Uterus (tissue), 4 donors: ENCODE results near the gene NOL4L. TPM values are rescaled to one million over a fixed set of nuclear protein-coding genes. Genes with fewer than 3 reads are reported as not detected.
A peak's percentile ranks its signal among the peaks of the same experiment; 100 is the strongest.

ENCODE experiments used
- DNase-seq, 2 donors: peaks; one replicate each; pipeline ENCODE4 v3.0.0-alpha.2; 2019 to 2020
- H3K27ac ChIP-seq, 2 donors: fragments of 200-600 bp; sonication (generic); 1 replicate in 1 of 2; 2 replicates in 1 of 2; pipeline ENCODE4 v1.5.1; 2016 to 2018
- H3K27me3 ChIP-seq, 2 donors: fragments of 200-600 bp; sonication (generic); one replicate each; pipeline ENCODE4 v1.5.1; 2018 to 2019; ENCODE audit warnings: control low read depth in 1 of 2
- H3K36me3 ChIP-seq, 2 donors: fragments of 200-600 bp; sonication (generic); one replicate each; pipeline ENCODE4 v1.5.1; 2019; ENCODE audit warnings: control low read depth in 1 of 2
- H3K4me1 ChIP-seq, 2 donors: fragments of 200-600 bp; sonication (generic); one replicate each; pipeline ENCODE4 v1.5.1; 2018 to 2019; ENCODE audit warnings: control low read depth in 1 of 2
- H3K4me3 ChIP-seq, 2 donors: fragments of 200-600 bp; sonication (generic); 1 replicate in 1 of 2; 2 replicates in 1 of 2; pipeline ENCODE4 v1.5.1; 2018 to 2019; ENCODE audit warnings: mild to moderate bottlenecking in 1 of 2
- H3K9me3 ChIP-seq, 2 donors: fragments of 200-600 bp; sonication (generic); one replicate each; pipeline ENCODE4 v1.5.1; 2019; ENCODE audit warnings: control low read depth in 1 of 2
- CTCF ChIP-seq, 4 experiments: fragments of 200-600 bp in 2 of 4; fragments of 450-650 bp in 2 of 4; sonication (generic) in 2 of 4; IDR thresholded peaks; one replicate each; pipeline ENCODE4 v1.5.1; 2016 to 2019; ENCODE audit warnings: antibody characterized with exemption in 4 of 4, mild to moderate bottlenecking in 2 of 4, moderate library complexity in 1 of 4
- POLR2A ChIP-seq, 2 donors: fragments of 450-650 bp; IDR thresholded peaks; one replicate each; pipeline ENCODE4 v1.6.1; 2016; ENCODE audit warnings: antibody characterized with exemption in 2 of 2, mild to moderate bottlenecking in 1 of 2, moderate library complexity in 1 of 2
- intact Hi-C: fragments of 100-400 bp; cut with DNase I; formaldehyde crosslinking; loops from one replicate; pipeline ENCODE4 v1.15.1; 2023; ENCODE audit warnings: low total_unique reads
- total RNA-seq, 4 donors: library from RNA; depleted of rRNA in 3 of 4; stranded (reverse); fragments of >200 nt in 3 of 4; gene quantifications; one replicate each; pipeline versions ENCODE4 v1.1.0 to v1.2.4, GENCODE V29; 2014 to 2023
- donor health status: DM: yes; HTN: yes; CAD: no.

NOL4L gene
- total RNA-seq, 4 donors from 2014 or later: 6.2 to 31.1 (median 9.6) TPM

- intact Hi-C loops: no loop called here
- DNase-seq: no peak
- Histone ChIP-seq H3K9me3 (no peaks in the 10 kb centered on the region), H3K4me3 (no peak overlapping the region), H3K36me3 (no peaks in the 10 kb centered on the region), H3K4me1 (peaks cover 0 to 4% of the 10 kb centered on the region in 2 donors), H3K27me3 (no peaks in the 10 kb centered on the region), H3K27ac (peak overlapping the region in 1 of 2 donors; percentile 2)
- TF ChIP-seq POLR2A (IDR thresholded peaks at IDR 0.05) (no peak), CTCF (IDR thresholded peaks at IDR 0.05) (no peak)
Observed at GRCh38 chr20:32449890-32450401, 135.2 kb downstream of the NOL4L start.

- no peak for DNase-seq
- intact Hi-C loops: no loop called here
- Histone ChIP-seq H3K27ac (peak overlapping the region; percentile 34 to 35), H3K4me1 (peaks cover 0 to 4% of the 10 kb centered on the region in 2 donors), H3K27me3 (no peaks in the 10 kb centered on the region), H3K4me3 (no peak overlapping the region), H3K36me3 (no peaks in the 10 kb centered on the region), H3K9me3 (no peaks in the 10 kb centered on the region)
- no peak for TF ChIP-seq POLR2A (IDR thresholded peaks at IDR 0.05)
- no peak for TF ChIP-seq CTCF (IDR thresholded peaks at IDR 0.05)
Observed at GRCh38 chr20:32449057-32449889, 135.9 kb downstream of the NOL4L start.

- Histone ChIP-seq H3K27ac (peak overlapping the region; percentile 34 to 35), H3K4me3 (no peak overlapping the region), H3K9me3 (no peaks in the 10 kb centered on the region), H3K36me3 (no peaks in the 10 kb centered on the region), H3K27me3 (no peaks in the 10 kb centered on the region), H3K4me1 (peaks cover 0 to 4% of the 10 kb centered on the region in 2 donors)
- TF ChIP-seq POLR2A (IDR thresholded peaks at IDR 0.05) (no peak), CTCF (IDR thresholded peaks at IDR 0.05) (no peak)
- intact Hi-C loops: no loop called here
- DNase-seq: peak; percentile 21 to 56
Observed at GRCh38 chr20:32448306-32449056, 136.7 kb downstream of the NOL4L start.

GRCh38 chr20:32447136-32448027, 137.8 kb downstream of the NOL4L start:
- TF ChIP-seq POLR2A (IDR thresholded peaks at IDR 0.05) (no peak), CTCF (IDR thresholded peaks at IDR 0.05) (no peak)
- H3K27me3 ChIP-seq: no peaks in the 10 kb centered on the region
- H3K4me1 ChIP-seq: peaks cover 0 to 4% of the 10 kb centered on the region in 2 donors
- H3K4me3 ChIP-seq: no peak overlapping the region
- H3K9me3 ChIP-seq: no peaks in the 10 kb centered on the region
- H3K27ac ChIP-seq: no peak overlapping the region
- DNase-seq: no peak
- H3K36me3 ChIP-seq: no peaks in the 10 kb centered on the region
- intact Hi-C loops: no loop called here
